Right atrium auricular region (tissue), 2 donors: Measurements from ENCODE around the gene METRN. TPM values are rescaled to one million over a fixed set of nuclear protein-coding genes. Genes with fewer than 3 reads are reported as not detected.

ENCODE experiments used
- DNase-seq: peaks from one replicate; pipeline ENCODE4 v3.0.0-alpha.2; 2019; ENCODE audit warnings: low spot score
- H3K27ac ChIP-seq, 2 donors: fragments of 200-600 bp; sonication (generic); 1 replicate in 1 of 2; 2 replicates in 1 of 2; pipeline ENCODE4 v1.5.1; 2016 to 2019
- H3K27me3 ChIP-seq, 2 donors: fragments of 200-600 bp; sonication (generic); one replicate each; pipeline versions ENCODE4 v1.5.1 to v1.6.0; 2017 to 2019
- H3K36me3 ChIP-seq: fragments of 200-600 bp; sonication (generic); one replicate; pipeline ENCODE4 v1.5.1; 2016
- H3K4me1 ChIP-seq, 2 donors: fragments of 200-600 bp; sonication (generic); one replicate each; pipeline versions ENCODE4 v1.5.1 to v1.6.0; 2017 to 2019
- H3K4me3 ChIP-seq, 2 donors: fragments of 200-600 bp; sonication (generic); 1 replicate in 1 of 2; 2 replicates in 1 of 2; pipeline ENCODE4 v1.5.1; 2017 to 2019; ENCODE audit warnings: mild to moderate bottlenecking in 1 of 2, moderate library complexity in 1 of 2
- H3K9me3 ChIP-seq, 2 donors: fragments of 200-600 bp; sonication (generic); one replicate each; pipeline ENCODE4 v1.5.1; 2019
- total RNA-seq, 2 donors: library from RNA; depleted of rRNA; stranded (reverse); fragments of >200 nt; gene quantifications; one replicate each; pipeline ENCODE4 v1.1.0, GENCODE V29; 2016
- TF ChIP-seq, protein P1 (sequence below), 2 donors: fragments of 200-600 bp; sonication (generic); IDR thresholded peaks; one replicate each; pipeline ENCODE4 v1.5.1; 2019; ENCODE audit warnings: antibody characterized with exemption in 2 of 2

METRN gene
- total RNA-seq, 2 donors from 2014 or later = 58.9 to 61.3 TPM

DNA sequence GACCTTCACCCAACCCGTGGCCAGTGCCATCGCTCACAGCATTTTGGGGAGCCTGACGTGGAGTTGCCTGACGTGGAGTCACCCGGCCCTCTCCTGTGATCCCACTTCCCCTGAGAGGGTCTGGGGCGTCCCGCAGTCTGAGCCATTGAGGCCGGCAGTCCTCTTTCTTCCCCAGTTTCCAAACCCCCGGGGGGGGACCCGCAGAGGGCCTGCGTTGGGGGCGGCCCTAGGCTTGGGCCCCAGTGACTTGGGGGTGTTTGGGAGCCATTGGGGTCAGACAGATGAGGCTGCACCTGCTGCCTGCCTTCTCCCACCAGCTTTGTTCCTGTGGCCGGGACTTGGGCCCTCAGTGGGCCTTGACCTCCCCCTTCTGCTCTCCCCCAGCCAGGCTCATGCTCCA is 45.3 kb upstream of the METRN start:
- no peak for DNase-seq
- TF ChIP-seq, protein P1, sequence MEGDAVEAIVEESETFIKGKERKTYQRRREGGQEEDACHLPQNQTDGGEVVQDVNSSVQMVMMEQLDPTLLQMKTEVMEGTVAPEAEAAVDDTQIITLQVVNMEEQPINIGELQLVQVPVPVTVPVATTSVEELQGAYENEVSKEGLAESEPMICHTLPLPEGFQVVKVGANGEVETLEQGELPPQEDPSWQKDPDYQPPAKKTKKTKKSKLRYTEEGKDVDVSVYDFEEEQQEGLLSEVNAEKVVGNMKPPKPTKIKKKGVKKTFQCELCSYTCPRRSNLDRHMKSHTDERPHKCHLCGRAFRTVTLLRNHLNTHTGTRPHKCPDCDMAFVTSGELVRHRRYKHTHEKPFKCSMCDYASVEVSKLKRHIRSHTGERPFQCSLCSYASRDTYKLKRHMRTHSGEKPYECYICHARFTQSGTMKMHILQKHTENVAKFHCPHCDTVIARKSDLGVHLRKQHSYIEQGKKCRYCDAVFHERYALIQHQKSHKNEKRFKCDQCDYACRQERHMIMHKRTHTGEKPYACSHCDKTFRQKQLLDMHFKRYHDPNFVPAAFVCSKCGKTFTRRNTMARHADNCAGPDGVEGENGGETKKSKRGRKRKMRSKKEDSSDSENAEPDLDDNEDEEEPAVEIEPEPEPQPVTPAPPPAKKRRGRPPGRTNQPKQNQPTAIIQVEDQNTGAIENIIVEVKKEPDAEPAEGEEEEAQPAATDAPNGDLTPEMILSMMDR (IDR thresholded peaks at IDR 0.05) = no peak
- Histone ChIP-seq H3K27ac (no peak overlapping the region), H3K36me3 (peaks cover 44% of the 10 kb centered on the region), H3K4me3 (no peak overlapping the region), H3K9me3 (no peaks in the 10 kb centered on the region), H3K27me3 (no peaks in the 10 kb centered on the region), H3K4me1 (peaks cover 0 to 30% of the 10 kb centered on the region in 2 donors)

DNA sequence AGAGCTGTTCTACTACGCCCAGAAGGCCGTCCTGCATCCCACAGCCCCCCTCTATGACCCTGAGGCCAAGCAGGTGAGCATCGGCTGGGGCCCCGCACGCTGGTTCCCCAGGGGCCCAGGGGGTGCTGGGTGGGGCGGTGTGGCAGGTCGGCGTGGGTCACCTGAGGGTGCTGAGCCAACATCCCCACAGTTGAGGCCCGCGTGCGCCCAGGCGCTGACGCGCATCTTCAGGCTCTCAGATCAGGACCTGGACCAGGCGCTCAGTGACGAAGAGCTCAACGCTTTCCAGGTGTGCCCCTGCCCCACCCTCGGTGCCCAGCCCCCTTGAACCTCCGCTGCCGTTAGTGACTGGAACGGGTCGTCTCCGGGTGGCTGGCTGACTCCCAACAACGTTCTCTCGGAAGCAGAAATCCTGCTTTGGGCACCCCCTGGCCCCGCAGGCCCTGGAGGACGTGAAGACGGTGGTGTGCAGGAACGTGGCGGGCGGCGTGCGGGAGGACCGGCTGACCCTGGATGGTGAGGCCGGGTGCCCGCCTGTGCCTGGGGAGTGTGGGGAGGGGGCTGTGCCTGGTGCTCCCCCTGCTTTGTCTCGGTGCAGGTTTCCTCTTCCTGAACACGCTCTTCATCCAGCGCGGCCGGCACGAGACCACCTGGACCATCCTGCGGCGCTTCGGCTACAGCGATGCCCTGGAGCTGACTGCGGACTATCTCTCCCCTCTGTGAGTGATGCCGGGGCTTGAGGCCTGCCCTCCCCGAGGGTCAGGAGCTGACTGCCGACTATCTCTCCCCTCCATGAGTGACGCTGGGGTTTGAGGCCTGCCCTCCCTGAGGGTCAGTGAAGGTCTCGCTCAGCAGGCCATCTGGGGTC is 44.2 kb upstream of the METRN start:
- H3K27ac ChIP-seq = no peak overlapping the region
- no peak overlapping the region for H3K4me3 ChIP-seq
- H3K27me3 ChIP-seq = no peaks in the 10 kb centered on the region
- DNase-seq = no peak
- peaks cover 0 to 40% of the 10 kb centered on the region in 2 donors for H3K4me1 ChIP-seq
- TF ChIP-seq, protein P1 (IDR thresholded peaks at IDR 0.05) = no peak
- H3K36me3 ChIP-seq = peaks cover 44% of the 10 kb centered on the region
- no peaks in the 10 kb centered on the region for H3K9me3 ChIP-seq

DNA sequence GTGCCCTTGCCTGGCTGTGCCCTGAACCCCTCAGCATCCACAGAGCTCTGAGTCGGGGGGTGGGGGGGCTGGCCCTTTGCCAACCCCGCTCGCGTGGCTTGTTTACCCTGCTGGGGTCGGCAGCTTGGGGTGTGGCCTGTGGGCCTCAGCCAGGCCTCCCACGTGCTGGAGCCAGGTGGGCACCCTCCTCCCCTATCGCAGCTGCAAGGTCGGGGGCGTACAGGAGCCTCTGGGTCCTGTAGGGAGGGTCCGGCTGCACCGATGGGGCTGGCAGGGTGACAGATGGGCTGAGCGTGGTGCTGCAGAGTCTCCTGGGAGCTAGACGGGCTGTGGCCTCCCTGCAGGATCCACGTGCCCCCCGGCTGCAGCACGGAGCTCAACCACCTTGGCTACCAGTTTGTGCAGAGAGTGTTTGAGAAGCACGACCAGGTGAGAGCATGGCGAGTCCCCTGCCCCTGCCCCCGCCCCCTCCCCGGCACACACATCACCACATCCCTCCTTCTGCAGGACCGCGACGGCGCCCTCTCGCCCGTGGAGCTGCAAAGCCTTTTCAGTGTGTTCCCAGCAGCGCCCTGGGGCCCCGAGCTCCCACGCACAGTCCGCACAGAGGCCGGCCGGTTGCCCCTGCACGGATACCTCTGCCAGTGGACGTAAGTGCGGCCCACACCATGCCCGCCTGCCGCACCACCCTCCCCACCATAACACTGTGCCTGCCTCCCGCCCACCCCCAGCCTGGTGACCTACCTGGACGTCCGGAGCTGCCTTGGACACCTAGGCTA is 43.4 kb upstream of the METRN start:
- Histone ChIP-seq H3K4me3 (no peak overlapping the region), H3K27me3 (no peaks in the 10 kb centered on the region), H3K9me3 (no peaks in the 10 kb centered on the region), H3K36me3 (peaks cover 44% of the 10 kb centered on the region), H3K27ac (no peak overlapping the region), H3K4me1 (peaks cover 0 to 47% of the 10 kb centered on the region in 2 donors)
- TF ChIP-seq, protein P1 (IDR thresholded peaks at IDR 0.05) = no peak
- no peak for DNase-seq

DNA sequence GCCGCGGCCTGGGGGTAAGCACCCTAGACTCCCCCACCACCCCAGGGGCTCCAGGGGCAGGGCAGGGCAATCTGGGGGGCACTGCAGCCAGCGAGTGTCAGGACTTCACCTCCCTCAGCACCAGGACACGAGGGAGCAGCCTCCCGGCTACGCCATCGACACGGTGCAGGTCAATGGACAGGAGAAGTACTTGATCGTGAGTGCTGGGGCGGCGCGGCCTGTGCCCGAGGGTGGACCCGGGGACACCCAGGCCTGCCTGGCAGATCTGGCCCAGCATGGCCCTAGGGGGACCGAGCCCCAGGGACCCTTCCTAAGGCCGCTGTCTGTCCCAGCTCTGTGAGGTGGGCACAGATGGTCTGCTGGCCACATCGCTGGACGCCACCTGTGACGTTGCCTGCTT is 42.5 kb upstream of the METRN start:
- TF ChIP-seq, protein P1 (IDR thresholded peaks at IDR 0.05) = no peak
- peaks cover 44% of the 10 kb centered on the region for H3K36me3 ChIP-seq
- no peak for DNase-seq
- no peaks in the 10 kb centered on the region for H3K9me3 ChIP-seq
- H3K4me1 ChIP-seq = peaks cover 0 to 43% of the 10 kb centered on the region in 2 donors
- H3K27me3 ChIP-seq = no peaks in the 10 kb centered on the region
- no peak overlapping the region for H3K4me3 ChIP-seq
- H3K27ac ChIP-seq = no peak overlapping the region

DNA sequence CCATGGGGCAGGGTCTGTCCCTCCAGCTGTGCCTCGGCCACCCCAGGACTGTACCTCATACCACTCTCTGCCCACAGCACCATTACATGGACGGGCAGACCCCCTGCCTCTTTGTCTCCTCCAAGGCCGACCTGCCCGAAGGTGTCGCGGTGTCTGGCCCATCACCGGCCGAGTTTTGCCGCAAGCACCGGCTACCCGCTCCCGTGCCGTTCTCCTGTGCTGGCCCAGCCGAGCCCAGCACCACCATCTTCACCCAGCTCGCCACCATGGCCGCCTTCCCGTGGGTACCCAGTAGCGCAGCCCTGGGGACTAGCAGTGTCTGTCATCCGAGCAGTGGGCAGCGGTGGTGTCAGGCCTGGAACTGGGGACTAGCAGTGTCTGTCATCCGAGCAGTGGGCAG is 42.1 kb upstream of the METRN start:
- H3K4me1 ChIP-seq = peaks cover 0 to 39% of the 10 kb centered on the region in 2 donors
- no peak overlapping the region for H3K27ac ChIP-seq
- TF ChIP-seq, protein P1 (IDR thresholded peaks at IDR 0.05) = no peak
- no peaks in the 10 kb centered on the region for H3K27me3 ChIP-seq
- no peak for DNase-seq
- peaks cover 44% of the 10 kb centered on the region for H3K36me3 ChIP-seq
- H3K9me3 ChIP-seq = no peaks in the 10 kb centered on the region
- no peak overlapping the region for H3K4me3 ChIP-seq
